Activated CD4-positive, CD25-positive, alpha-beta regulatory T cell (primary cell): Measurements from ENCODE around the gene SPIRE1.
"Not testable (repeated sequence)": the region's sequence is repeated elsewhere in the genome, so short reads cannot be mapped to it uniquely, and the experiment has no call there.

Experiments
- DNase-seq, 4 experiments: peaks; one replicate each; lab custom pipeline; 2025; lab: John Stamatoyannopoulos, UW

SPIRE1 gene

DNA sequence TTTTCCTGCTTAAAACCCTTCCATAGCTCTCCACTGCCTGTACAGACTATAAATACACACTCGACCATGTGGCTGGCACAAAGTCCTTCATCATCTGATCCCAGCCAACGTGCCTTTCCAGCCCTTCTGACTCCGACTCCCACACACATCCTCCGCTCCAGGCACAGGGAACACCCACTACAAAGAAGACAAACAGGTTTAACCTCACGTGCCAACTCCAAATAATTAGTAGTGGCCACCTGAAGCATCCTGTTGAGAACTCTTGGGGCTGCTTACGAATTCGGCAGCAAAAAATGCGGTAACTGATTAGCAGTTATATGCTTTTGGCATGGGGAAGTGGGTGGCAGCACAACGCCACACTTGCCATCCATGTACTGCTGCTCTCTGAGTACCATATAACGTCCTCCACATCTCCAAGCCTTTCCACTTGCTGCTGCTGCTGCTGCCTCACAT, 12.1 kb downstream of the SPIRE1 start:
- no peak for DNase-seq

DNA sequence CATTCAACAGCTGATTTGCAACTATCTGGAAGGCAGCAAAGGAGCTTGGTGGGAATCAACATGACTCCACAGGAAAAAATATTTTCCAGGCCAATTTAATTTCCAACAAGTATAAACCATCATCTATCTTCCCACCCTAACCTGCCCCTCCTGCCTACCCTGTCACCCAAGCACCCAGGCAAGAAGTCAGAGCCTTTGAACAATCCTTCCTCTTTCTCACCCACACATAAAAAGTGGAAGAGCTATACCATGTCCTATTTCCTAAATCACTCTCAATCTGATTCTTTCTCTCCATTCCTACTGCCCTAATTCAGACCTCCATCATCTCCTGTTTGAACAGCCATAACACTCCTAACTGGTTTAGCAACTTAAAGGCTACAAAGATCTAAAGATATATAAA, 12.7 kb downstream of the SPIRE1 start:
- no peak for DNase-seq

DNA sequence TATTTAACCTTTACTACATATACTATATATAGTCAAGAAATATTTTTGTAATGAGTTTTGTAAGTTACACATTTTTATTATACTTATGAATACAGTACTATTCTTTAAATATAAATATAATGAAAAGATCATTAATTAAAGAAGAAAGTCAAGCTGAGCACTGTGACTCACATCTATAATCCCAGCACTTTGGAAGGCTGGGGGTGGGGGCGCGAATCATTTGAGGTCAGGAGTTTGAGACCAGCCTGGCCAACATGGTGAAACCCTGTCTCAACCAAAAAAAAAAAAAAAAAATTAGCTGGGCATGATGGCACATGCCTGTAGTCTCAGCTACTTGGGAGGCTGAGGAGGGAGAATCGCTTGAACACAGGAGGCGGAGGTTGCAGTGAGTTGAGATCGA, 14.2 kb downstream of the SPIRE1 start:
- DNase-seq, result not testable (repeated sequence)

DNA sequence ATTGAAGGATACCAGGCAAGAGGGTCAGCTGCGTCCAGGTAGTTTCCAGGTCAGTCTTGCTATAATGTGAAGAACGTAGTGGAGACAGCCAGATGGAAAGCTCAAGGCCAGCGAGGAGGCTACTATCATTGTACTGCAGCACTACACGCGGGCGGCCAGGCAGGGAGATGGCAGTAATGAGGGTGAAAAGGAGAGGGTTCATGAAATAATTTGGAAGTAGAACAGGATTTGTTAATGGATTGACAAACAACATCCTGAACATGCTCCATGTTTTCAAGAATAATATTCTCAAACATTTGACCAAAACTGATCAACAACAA, 17.1 kb downstream of the SPIRE1 start:
- no peak for DNase-seq

DNA sequence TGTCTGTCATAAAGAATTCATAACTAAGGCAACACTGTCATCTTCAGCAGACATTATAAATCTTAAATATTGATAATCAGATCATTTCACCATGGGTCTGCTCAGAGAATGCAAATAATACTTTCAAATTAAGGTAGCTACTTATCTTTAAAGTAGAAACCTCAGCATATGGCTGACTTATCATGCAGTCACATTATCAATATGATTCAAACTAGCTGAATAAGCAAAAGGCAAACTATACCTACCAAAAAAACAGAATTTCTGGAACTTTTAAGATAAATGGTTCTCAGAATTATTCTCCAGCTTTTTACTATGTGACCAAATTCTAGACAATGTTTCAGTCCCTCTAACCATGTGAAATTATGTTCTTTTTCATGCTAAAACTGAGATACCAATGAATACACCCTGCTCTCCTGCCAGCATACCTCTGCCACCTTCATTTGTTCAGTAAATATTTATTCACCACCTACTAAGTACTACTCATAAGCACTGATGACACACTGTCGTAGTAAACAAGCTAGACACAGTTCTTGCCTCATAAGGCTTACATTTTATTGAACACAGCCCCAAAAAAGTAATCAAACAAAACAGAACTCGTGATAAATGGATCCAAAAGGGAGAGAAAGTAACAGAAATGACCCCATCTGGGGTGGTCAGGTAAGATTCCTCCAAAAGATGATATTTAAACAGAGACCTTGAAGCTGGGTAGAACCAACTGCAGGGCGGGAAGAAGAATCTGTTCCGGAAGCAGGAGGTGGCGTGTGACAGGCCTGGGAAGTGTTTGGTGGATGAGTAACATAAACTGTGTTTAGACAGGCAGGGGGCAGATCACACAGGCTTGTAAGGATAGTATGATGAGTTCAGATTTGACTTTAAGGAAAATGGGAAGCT, 17.7 kb downstream of the SPIRE1 start:
- no peak for DNase-seq

DNA sequence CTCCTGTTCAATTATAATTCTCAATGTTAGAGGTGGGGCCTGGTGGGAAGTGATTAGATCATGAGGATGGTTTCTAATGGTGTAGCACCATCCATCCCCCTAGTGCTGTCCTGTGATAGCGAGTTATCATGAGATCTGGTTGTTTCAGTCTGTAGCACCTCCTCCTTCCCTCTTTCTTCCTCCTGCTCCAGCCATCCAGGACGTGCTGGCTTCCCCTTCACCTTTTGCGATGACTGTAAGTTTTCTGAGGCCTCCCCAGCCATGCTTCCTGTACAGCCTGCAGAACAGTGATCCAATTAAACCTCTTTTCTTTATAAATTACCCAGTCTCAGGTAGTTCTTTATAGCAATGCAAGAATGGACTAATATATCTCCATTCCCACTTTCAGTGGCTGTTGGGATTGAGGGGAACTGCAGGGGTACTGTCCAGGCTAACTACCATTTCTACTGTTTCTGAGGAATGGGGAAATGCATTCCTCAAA, 19.2 kb downstream of the SPIRE1 start:
- DNase-seq, result no peak

DNA sequence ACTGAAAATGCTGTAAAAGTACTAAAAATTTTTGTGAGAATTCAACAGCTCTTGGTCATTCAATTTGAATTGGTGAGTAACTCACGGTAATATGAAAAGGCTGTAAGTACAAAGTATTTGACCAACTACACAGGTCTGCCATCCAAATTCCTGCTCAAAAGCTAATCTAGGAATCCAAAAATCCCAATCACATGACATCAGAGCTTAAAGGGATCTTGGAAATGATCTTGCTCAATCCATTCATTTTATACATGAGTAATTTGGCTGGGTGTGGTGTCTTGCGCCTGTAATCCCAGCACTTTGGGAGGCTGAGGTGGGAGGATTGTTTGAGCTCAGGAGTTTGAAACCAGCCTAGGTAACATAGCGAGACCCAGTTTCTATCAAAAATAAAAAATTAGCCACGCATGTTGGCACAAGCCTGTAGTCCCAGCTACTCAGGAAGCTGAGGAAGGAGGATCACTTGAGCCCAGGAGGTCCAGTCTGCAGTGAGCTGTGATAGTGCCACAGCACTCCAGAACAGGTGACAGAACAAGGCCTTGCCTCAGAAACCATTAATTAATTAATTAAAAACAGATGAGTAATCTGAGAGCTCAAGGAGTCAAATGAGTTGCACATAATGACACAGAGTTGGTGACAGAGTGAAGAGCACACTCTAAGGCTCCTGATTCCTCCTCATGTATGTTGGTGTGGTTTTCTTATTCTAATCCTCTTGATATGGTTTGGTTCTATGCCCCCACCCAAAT, 19.8 kb downstream of the SPIRE1 start:
- no peak for DNase-seq

DNA sequence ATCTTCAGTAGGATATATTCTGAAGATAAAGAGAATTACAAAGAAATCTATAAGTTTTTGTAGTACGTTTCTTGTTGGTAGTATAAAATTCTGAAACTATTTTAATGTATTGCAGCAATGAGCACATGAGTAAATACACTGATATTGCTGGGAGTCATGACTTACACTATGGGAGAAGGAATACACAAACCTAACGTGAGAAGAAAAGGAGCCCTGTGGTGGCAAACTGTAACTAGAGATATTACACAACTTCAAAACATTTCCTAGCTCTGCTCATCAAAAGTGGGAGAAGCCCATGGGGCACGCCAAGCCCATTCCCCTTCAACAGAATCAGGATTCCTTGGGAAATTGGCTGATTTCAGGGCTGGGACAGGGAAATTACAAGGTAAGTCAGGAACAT, 20.5 kb downstream of the SPIRE1 start:
- DNase-seq, result no peak

DNA sequence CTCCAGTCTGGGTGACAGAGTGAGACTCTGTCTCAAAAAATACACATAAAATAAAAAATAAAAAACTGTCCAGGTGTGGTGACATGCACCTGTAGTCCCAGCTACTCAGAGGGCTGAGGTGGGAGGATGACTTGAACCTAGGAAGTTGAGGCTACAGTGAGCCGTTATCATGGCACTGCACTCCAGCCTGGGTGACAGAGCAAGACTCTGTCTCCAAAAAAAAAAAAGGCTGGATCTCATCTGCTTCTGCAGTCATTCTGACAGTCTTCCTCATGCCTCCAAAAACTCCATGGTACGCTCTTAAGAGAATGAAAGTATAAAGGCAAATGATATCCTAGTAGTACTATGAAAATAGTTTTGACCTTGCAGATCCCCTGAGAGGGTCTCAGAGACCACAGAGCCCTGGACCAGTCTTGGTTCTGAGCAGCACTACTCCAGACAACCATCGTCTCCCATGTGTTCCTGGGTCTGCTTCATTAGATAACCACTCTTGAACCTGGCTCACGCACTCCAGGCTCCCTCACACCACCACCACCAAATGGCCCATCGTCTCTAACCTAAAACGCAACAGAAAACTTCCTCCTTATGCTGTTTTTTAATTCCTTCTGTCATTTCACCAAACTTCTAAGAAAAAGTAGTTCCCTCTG, 26.0 kb downstream of the SPIRE1 start:
- DNase-seq, result no peak

DNA sequence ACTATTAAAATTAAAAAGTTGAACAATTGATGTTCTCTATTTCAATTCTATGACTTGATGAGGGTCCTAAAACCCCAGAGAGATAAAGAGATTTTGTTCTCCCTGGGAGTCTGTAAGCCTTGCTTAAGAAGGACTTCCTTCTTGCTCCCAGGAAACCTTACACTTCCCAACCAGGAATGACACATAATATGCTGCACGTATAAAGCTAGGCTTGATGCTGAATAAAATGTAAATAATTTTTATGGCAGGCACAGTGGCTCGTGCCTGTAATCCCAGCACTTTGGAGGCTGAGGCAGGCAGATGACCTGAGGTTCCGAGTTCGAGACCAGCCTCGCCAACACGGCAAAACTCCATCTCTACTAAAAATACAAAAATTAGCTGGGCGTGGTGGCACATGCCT, 27.8 kb downstream of the SPIRE1 start:
- DNase-seq, result no peak

DNA sequence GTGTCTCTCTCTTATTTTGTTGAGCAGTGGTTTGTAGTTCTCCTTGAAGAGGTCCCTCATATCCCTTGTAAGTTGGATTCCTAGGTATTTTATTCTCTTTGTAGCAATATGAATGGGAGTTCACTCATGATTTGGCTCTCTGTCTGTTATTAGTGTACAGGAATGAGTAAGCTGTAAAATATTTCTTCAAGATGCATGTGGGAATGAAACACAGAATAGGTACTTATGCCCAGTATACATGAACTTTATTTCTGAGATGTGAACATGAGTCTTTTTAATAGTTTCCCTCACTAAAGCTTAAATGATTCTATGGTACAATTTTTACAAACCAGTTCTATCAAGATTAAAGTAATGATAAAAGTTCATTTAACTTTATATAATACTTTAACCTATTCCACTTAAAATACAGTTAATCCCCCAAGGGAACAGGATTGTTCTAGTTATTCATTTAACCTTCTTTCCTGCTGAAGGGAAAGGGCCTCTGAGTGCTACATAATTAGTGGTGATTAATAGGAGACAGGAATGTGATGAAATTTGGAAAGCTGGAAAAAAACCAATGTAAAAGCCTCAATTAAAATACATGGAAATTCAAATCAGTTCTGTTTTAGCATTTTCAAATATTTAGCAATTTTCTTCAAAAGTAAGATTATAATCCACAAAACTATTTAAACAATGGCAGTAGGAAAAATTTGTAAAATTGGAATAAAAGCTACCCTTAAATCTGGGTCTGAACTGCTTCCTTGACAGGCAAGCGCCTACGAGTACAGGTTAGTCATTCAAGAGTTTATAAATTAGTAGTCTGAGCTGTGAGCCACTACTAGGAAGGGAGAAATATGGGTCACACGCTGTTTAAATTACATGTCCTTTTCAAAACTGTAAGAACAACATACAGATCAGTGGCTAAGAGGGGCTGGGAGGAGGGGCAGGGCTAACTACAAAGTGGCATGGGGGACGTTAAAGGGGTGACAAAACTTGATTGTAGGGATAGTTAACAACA, 28.9 kb downstream of the SPIRE1 start:
- DNase-seq, result no peak

DNA sequence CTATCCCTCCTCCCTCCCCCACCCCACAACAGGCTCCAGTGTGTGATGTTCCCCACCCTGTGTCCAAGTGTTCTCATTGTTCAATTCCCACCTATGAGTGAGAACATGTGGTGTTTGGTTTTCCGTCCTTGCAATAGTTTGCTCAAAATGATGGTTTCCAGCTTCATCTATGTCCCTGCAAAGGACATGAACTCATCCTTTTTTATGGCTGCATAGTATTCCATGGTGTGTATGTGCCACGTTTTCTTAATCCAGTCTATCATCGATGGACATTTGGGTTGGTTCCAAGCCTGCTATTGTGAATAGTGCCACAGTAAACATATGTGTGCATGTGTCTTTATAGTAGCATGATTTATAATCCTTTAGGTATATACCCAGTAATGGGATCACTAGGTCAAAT, 30.7 kb downstream of the SPIRE1 start:
- DNase-seq, result not testable (repeated sequence)

DNA sequence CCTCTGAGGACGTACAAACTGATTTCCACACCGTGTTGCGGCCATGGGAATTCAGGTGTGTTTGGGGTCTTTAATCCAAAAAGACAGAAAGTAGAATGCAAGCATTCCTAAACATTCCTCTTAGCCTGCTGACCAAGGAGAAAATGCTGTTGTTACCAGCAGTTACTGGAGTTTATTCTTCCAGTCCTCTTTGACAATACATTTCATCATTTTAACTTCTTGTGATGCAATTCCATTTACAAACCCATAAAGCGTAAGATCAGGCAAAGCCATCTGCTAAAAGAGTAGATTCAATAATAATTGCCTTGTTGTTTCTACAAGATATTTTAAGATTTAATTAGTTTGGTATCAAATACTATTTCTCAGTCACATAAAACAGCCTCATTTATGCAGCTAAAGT, 32.7 kb downstream of the SPIRE1 start:
- no peak for DNase-seq

DNA sequence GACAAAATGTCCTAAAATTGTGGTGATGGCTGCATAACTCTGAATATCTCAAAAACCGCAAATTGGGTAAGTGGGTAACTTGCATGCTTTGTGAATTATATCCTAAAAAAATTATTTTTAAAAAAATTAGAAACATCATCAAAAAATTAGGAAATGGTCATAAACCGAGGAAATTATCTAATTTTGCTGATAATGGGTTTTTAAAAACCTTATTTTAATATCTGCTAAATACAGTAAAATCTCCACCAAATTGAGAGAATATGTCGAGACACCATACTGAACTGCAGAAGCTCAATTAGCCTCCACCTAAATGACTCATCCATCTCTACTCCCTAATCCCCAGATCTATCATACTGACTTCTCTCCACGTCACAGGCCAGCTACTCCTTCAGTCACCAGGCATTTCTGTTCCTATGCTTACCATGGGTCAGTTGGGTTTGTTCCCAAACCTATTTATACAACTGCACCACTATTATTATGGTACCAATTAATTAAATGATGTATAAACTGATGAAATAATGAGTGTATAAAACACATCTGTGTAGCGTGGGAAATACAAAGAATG, 36.1 kb downstream of the SPIRE1 start:
- DNase-seq, result no peak

DNA sequence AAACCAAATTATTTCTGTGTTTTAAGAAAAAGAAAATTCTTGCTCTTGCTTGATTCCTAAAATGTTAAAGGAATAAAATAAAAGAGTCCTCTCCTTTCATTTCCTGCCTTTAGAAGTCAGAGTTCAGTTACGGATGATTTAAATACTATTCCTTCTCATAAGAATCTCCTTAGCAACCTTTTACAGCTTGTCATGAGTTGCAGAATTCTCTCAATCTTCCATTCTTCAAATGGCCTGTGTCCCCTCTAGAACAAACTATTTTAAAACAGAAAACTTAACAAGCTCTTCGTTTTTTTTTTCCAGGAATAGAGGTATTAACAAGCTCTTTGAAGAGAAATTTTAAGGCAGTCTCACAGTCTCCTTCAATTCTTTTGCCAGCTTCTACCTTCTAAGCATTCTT, 42.2 kb downstream of the SPIRE1 start:
- no peak for DNase-seq

DNA sequence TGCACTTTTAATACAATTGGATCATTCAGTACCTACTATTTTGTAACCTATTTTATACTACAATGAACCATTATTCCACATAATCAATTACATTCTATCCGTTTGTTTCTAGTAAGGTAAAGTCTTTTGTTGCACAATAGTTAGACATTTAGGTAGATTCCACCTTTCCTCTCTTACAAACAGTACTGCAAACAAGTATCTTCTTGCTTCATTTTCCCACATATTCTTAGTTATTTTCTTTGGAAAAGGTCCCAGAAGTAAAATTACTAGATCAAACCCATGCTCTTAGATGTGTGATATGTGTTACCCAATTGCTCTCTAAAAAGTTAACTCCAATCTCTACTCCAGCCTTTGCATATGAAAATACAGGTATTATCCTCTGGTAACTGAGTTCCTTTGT, 49.6 kb downstream of the SPIRE1 start:
- DNase-seq, result no peak

DNA sequence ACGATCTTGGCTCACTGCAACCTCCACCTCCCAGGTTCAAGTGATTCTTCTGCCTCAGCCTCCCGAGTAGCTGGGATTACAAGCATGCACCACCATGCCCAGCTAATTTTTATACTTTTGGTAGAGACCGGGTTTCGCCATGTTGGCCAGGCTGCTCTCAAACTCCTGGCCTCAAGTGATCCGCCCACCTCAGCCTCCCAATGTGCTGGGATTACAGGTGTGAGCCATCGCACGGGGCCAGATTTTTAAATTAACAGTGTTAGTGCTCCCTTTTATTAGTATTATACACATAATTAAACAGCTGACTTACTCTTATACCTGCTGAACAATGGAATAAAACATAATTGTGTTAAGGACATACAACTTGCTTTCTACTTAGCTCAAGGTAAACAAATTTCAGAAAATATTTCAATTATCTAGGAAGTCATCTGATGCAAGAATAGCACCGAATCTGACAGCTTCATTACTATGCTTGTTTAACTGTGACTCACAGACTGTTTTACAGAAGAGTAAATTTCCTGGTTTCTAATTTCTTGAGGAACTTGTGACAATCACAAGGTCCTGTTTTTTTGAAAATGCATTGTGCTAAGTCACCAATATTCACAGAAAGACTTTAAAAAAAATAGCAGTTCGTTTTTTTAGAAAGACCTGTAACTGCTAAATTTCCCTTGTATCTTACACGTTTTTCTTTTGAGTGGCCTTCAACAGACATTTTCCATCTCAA, 51.2 kb downstream of the SPIRE1 start:
- DNase-seq, result no peak

DNA sequence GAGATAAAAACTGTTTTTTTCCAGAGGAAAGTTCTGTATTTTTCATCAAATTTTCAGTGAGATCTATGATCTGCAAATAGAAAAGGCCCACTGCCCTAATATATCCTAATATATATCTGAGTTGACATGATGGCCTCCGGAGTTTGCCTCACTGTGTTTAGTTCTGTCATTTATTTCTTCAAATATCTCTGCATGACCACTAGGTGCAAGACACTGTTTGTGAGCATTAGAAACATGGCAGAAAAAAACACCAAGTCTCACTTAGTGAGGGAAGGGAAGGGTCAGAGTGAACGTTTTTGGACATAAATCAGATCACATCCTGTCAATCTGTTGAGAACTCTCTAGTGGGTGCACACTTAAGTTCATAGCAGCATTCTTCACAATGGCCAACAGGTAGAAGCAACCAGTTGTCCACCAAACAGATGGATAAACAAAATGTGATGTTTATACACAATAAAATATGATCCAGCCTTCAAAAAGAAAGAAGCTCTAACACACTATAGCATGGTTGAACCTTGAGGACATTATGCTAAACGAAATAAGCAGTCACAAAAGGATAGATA, 53.4 kb downstream of the SPIRE1 start:
- DNase-seq, result no peak

DNA sequence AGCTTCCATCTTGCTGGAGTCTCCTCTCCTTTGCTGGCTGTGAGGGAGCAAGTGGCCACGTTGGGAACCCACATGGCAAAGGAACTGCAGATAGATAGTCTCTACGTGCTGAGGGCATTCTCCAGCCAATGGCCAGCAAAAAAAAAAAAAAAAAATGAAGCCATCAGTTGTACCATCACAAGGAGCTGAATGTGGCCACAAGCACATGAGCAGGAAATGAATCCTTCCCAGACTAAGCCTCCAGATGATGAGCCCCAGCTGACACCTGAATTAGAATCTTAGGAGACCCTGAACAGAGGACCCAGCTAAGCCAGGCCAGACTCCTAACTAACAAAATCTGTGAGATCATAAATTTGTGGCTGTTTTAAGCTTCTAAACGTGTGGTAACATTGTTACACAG, 57.9 kb downstream of the SPIRE1 start:
- DNase-seq, result no peak

DNA sequence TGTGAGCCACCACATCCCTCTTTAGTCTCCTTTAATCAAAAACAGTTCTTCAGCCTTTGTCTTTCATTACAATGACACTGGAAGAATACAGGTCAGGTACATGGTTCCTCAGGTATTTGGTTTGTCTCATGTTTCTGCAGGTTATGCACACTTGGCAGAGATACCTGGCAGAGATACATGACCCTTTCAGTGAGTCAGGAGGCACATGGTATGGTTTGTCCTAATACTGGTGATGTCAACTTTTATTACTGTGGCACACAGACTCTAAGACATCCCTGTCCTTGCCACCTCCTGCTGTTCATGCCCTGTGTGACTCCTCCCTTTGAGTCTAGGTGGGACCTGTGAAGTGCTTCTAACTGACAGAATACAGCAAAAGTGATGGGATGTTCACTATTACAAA, 58.4 kb downstream of the SPIRE1 start:
- DNase-seq, result no peak
